ENCODE results near the gene GOSR2. TPM values are rescaled to one million over a fixed set of nuclear protein-coding genes. Genes with fewer than 3 reads are reported as not detected.

Gene GOSR2
- total RNA-seq, 4 donors from 2014 or later, result 39.3 to 52.6 (median 48.1) TPM

- H3K4me1 ChIP-seq, result peaks cover 0 to 4% (median 0%) of the 10 kb centered on the region in 4 donors
- H3K27ac ChIP-seq, result no peak overlapping the region
- no peaks in the 10 kb centered on the region for H3K9me3 ChIP-seq
- H3K4me3 ChIP-seq, result no peak overlapping the region
- 95 to 100% methylated on average over 1 of the region's 1 CpG for WGBS, 2 donors
- H3K36me3 ChIP-seq, result no peaks in the 10 kb centered on the region
- no peak for DNase-seq (ENCODE audit: low spot score in 2 of 2)
- TF ChIP-seq CTCF (IDR thresholded peaks at IDR 0.05) (no peak), EP300 (IDR thresholded peaks at IDR 0.05) (no peak), POLR2A (IDR thresholded peaks at IDR 0.05) (no peak)
- peaks cover 0 to 40% of the 10 kb centered on the region in 2 donors for H3K27me3 ChIP-seq
Observed at GRCh38 chr17:46886310-46886663, 36.7 kb upstream of the GOSR2 start.

- WGBS, 2 donors, result 74 to 89% methylated on average over 3 of the region's 3 CpGs
- Histone ChIP-seq H3K36me3 (no peaks in the 10 kb centered on the region), H3K27me3 (peaks cover 0 to 41% of the 10 kb centered on the region in 2 donors), H3K4me3 (no peak overlapping the region), H3K9me3 (no peaks in the 10 kb centered on the region), H3K4me1 (peaks cover 0 to 4% (median 0%) of the 10 kb centered on the region in 4 donors), H3K27ac (no peak overlapping the region)
- no peak for TF ChIP-seq POLR2A (IDR thresholded peaks at IDR 0.05)
- no peak for TF ChIP-seq CTCF (IDR thresholded peaks at IDR 0.05)
- DNase-seq (ENCODE audit: low spot score in 2 of 2), result no peak
Observed at GRCh38 chr17:46887717-46888116, 35.2 kb upstream of the GOSR2 start.

DNA sequence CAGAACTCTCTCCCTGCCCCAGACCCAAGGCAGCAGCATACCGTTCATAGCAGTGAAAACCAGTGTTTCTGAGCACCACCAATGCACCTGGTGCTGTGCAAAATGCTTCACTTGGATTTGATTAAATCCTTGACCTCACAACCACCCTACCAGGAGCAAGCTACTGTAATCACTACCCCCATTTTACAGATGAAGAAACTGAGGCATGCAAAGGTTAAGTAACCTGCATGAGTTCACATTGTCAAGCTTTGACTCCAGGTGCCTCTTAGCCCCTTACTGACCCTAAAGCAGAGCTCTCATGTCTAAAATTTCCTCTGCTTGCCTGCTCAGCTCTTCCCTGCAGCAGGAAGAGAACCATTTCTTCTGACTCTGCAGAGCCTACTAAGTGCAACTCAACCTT is 34.2 kb upstream of the GOSR2 start:
- 50 to 71% methylated on average over 1 of the region's 1 CpG for WGBS, 2 donors
- Histone ChIP-seq H3K9me3 (no peaks in the 10 kb centered on the region), H3K4me3 (no peak overlapping the region), H3K27ac (no peak overlapping the region), H3K4me1 (peaks cover 0 to 4% (median 0%) of the 10 kb centered on the region in 4 donors), H3K36me3 (no peaks in the 10 kb centered on the region), H3K27me3 (peaks cover 0 to 38% of the 10 kb centered on the region in 2 donors)
- no peak for TF ChIP-seq POLR2A (IDR thresholded peaks at IDR 0.05)
- no peak for TF ChIP-seq CTCF (IDR thresholded peaks at IDR 0.05)
- no peak for DNase-seq (ENCODE audit: low spot score in 2 of 2)

DNA sequence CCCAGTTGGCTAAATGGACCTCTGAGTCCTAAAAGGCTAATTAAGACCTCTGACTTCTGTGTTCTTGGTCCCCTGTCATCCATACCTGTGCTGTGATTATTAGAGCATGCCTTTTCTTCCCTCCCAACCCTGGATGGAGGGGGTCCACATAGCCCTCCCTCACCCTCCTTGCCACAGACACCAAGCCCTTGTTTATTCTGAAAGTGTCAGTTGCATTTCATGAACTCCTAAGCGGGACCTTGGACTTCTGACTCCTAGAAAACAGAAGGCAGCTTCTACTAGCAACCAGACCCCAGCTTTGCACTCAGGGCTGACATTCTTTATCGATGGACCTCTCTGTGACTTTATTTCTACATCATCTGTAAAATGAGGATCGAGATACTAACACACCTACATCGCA is 33.4 kb upstream of the GOSR2 start:
- no peak for DNase-seq (ENCODE audit: low spot score in 2 of 2)
- WGBS, 2 donors, result 84 to 87% methylated on average over 4 of the region's 4 CpGs
- H3K36me3 ChIP-seq, result no peaks in the 10 kb centered on the region
- peaks cover 0 to 4% (median 0%) of the 10 kb centered on the region in 4 donors for H3K4me1 ChIP-seq
- no peak overlapping the region for H3K27ac ChIP-seq
- TF ChIP-seq EP300 (IDR thresholded peaks at IDR 0.05), result no peak
- no peak for TF ChIP-seq CTCF (IDR thresholded peaks at IDR 0.05)
- TF ChIP-seq POLR2A (IDR thresholded peaks at IDR 0.05), result no peak
- peaks cover 0 to 38% of the 10 kb centered on the region in 2 donors for H3K27me3 ChIP-seq
- H3K4me3 ChIP-seq, result no peak overlapping the region
- no peaks in the 10 kb centered on the region for H3K9me3 ChIP-seq

- TF ChIP-seq POLR2A (IDR thresholded peaks at IDR 0.05) (no peak), CTCF (IDR thresholded peaks at IDR 0.05) (no peak), EP300 (IDR thresholded peaks at IDR 0.05) (no peak)
- H3K4me3 ChIP-seq, result no peak overlapping the region
- H3K9me3 ChIP-seq, result no peaks in the 10 kb centered on the region
- no peaks in the 10 kb centered on the region for H3K36me3 ChIP-seq
- peaks cover 0 to 43% of the 10 kb centered on the region in 2 donors for H3K27me3 ChIP-seq
- peaks cover 0 to 10% (median 0%) of the 10 kb centered on the region in 4 donors for H3K4me1 ChIP-seq
- 52% methylated on average over 12 to 13 of the region's 13 CpGs for WGBS, 2 donors
- no peak overlapping the region for H3K27ac ChIP-seq
- DNase-seq (ENCODE audit: low spot score in 2 of 2), result no peak
Observed at GRCh38 chr17:46889992-46890564, 32.9 kb upstream of the GOSR2 start.

Data from tibial nerve (tissue), 4 donors.